ENCODE data around the gene GUCA2B.

GUCA2B gene

GRCh38 chr1:42152907-42153600 is at the start of gene GUCA2B:
GUCA2B (plus strand) TSS chr1:42153410; CDS start chr1:42153451, 41 bp downstream.
- DNase-seq (ENCODE audit: low read depth), result no peak

GRCh38 chr1:42105025-42105424 is 48.2 kb upstream of the GUCA2B start:
- no peak for DNase-seq (ENCODE audit: low read depth)

- DNase-seq (ENCODE audit: low read depth), result no peak
Measured at GRCh38 chr1:42108309-42108708, 44.9 kb upstream of the GUCA2B start.

- no peak for DNase-seq (ENCODE audit: low read depth)
Measured at GRCh38 chr1:42109600-42109999, 43.6 kb upstream of the GUCA2B start.

- no peak for DNase-seq (ENCODE audit: low read depth)
Measured at GRCh38 chr1:42114229-42114628, 39.0 kb upstream of the GUCA2B start.

GRCh38 chr1:42117214-42117613 is 36.0 kb upstream of the GUCA2B start:
- DNase-seq (ENCODE audit: low read depth), result no peak

- DNase-seq (ENCODE audit: low read depth), result no peak
Measured at GRCh38 chr1:42118125-42118524, 35.1 kb upstream of the GUCA2B start.

GRCh38 chr1:42122408-42122807 is 30.8 kb upstream of the GUCA2B start:
- DNase-seq (ENCODE audit: low read depth), result no peak

- DNase-seq (ENCODE audit: low read depth), result no peak
Measured at GRCh38 chr1:42125552-42125951, 27.7 kb upstream of the GUCA2B start.

- no peak for DNase-seq (ENCODE audit: low read depth)
Measured at GRCh38 chr1:42127767-42128166, 25.4 kb upstream of the GUCA2B start.

- DNase-seq (ENCODE audit: low read depth), result no peak
Measured at GRCh38 chr1:42128499-42128898, 24.7 kb upstream of the GUCA2B start.

GRCh38 chr1:42128964-42129363 is 24.2 kb upstream of the GUCA2B start:
- no peak for DNase-seq (ENCODE audit: low read depth)

- no peak for DNase-seq (ENCODE audit: low read depth)
Measured at GRCh38 chr1:42130061-42130660, 23.0 kb upstream of the GUCA2B start.

GRCh38 chr1:42133390-42133789 is 19.8 kb upstream of the GUCA2B start:
- no peak for DNase-seq (ENCODE audit: low read depth)

GRCh38 chr1:42133809-42134526 is 19.2 kb upstream of the GUCA2B start:
- no peak for DNase-seq (ENCODE audit: low read depth)

- DNase-seq (ENCODE audit: low read depth), result no peak
Measured at GRCh38 chr1:42135426-42135825, 17.8 kb upstream of the GUCA2B start.

- no peak for DNase-seq (ENCODE audit: low read depth)
Measured at GRCh38 chr1:42136466-42136865, 16.7 kb upstream of the GUCA2B start.

- no peak for DNase-seq (ENCODE audit: low read depth)
Measured at GRCh38 chr1:42137766-42138165, 15.4 kb upstream of the GUCA2B start.

- no peak for DNase-seq (ENCODE audit: low read depth)
Measured at GRCh38 chr1:42138586-42138985, 14.6 kb upstream of the GUCA2B start.

GRCh38 chr1:42139444-42139843 is 13.8 kb upstream of the GUCA2B start:
- no peak for DNase-seq (ENCODE audit: low read depth)

- no peak for DNase-seq (ENCODE audit: low read depth)
Measured at GRCh38 chr1:42140191-42140590, 13.0 kb upstream of the GUCA2B start.

- no peak for DNase-seq (ENCODE audit: low read depth)
Measured at GRCh38 chr1:42141978-42142377, 11.2 kb upstream of the GUCA2B start.

Measured in activated T-helper 1 cell treated with Interleukin-2 at 50 U/mL for 16 hours (primary cell).